HEK293 (cell line): Measurements from ENCODE around the gene NECAB3.
"Not testable (repeated sequence)": the region's sequence is repeated elsewhere in the genome, so short reads cannot be mapped to it uniquely, and the experiment has no call there.

Experiments
- CTCF ChIA-PET: fragments of 350-600 bp; formaldehyde crosslinking; extraction: SDS; loops from one replicate; lab custom pipeline; 2021; ENCODE audit warnings: antibody characterized with exemption; lab: Yijun Ruan, JAX
- POLR2A ChIA-PET: fragments of 300-600 bp; formaldehyde crosslinking; extraction: SDS; loops from one replicate; lab custom pipeline; 2020; ENCODE audit warnings: antibody characterized with exemption, inconsistent platforms; lab: Yijun Ruan, JAX
- H3K27ac ChIP-seq: fragments of 200-500 bp; sonication (Bioruptor generic); 2 replicates; pipeline ENCODE4 v1.5.1; 2014; ENCODE audit warnings: low read depth, low read length, control low read depth, inconsistent platforms; ENCODE audit errors: extremely low read depth
- H3K36me3 ChIP-seq, 2 experiments: fragments of 200-500 bp in 1 of 2; sonication (Bioruptor generic) in 1 of 2; 1 replicate in 1 of 2; 2 replicates in 1 of 2; pipeline ENCODE4 v1.5.1; 2014 to 2017; ENCODE audit warnings: inconsistent platforms in 2 of 2, low read length in 2 of 2; ENCODE audit not compliant: control insufficient read depth in 2 of 2, insufficient read depth in 1 of 2
- H3K4me1 ChIP-seq: fragments of 200-500 bp; sonication (Bioruptor generic); 2 replicates; pipeline ENCODE4 v1.5.1; 2014; ENCODE audit warnings: mild to moderate bottlenecking, low read length, inconsistent platforms; ENCODE audit not compliant: control insufficient read depth, insufficient read depth
- H3K4me3 ChIP-seq: 2 replicates; pipeline ENCODE4 v1.5.1; 2011; ENCODE audit warnings: low read depth, mild to moderate bottlenecking, control low read depth, low read length, moderate library complexity
- H3K9me3 ChIP-seq: fragments of 200-500 bp; sonication (Bioruptor generic); 2 replicates; pipeline ENCODE4 v1.5.1; 2014; ENCODE audit warnings: low read depth, low read length, inconsistent platforms; ENCODE audit not compliant: control insufficient read depth, insufficient read depth
- KLF10 ChIP-seq: fragments of 450-650 bp; IDR thresholded peaks from 2 replicates; pipeline ENCODE4 v1.5.1; 2018; ENCODE audit warnings: missing biosample characterization, mild to moderate bottlenecking, missing genetic modification characterization
- SCRT1 ChIP-seq: fragments of 450-650 bp; formaldehyde crosslinking; IDR thresholded peaks from 2 replicates; pipeline ENCODE4 v1.5.1; 2016; ENCODE audit warnings: missing biosample characterization, missing genetic modification characterization, borderline replicate concordance
- SCRT2 ChIP-seq: fragments of 450-650 bp; formaldehyde crosslinking; IDR thresholded peaks from 2 replicates; pipeline ENCODE4 v1.5.1; 2016; ENCODE audit warnings: missing biosample characterization, missing genetic modification characterization
- ZNF596 ChIP-seq: fragments of 450-650 bp; IDR thresholded peaks from 2 replicates; pipeline ENCODE4 v1.5.0; 2018; ENCODE audit warnings: missing biosample characterization, mild to moderate bottlenecking, missing genetic modification characterization, moderate library complexity
- ZNF837 ChIP-seq: fragments of 450-650 bp; formaldehyde crosslinking; IDR thresholded peaks from 2 replicates; pipeline ENCODE4 v1.5.1; 2016; ENCODE audit warnings: missing biosample characterization, missing genetic modification characterization
- TF ChIP-seq, protein P1 (sequence below): fragments of 450-650 bp; formaldehyde crosslinking; IDR thresholded peaks from 2 replicates; pipeline ENCODE4 v1.5.1; 2016; ENCODE audit warnings: missing biosample characterization, missing genetic modification characterization
- TF ChIP-seq, protein P2 (sequence below): fragments of 450-650 bp; formaldehyde crosslinking; IDR thresholded peaks from 2 replicates; pipeline ENCODE4 v1.5.1; 2016; ENCODE audit warnings: missing biosample characterization, missing genetic modification characterization
- TF ChIP-seq, protein P3 (sequence below): fragments of 450-650 bp; formaldehyde crosslinking; IDR thresholded peaks from 2 replicates; pipeline ENCODE4 v1.5.1; 2016; ENCODE audit warnings: missing biosample characterization, missing genetic modification characterization

Gene NECAB3

DNA sequence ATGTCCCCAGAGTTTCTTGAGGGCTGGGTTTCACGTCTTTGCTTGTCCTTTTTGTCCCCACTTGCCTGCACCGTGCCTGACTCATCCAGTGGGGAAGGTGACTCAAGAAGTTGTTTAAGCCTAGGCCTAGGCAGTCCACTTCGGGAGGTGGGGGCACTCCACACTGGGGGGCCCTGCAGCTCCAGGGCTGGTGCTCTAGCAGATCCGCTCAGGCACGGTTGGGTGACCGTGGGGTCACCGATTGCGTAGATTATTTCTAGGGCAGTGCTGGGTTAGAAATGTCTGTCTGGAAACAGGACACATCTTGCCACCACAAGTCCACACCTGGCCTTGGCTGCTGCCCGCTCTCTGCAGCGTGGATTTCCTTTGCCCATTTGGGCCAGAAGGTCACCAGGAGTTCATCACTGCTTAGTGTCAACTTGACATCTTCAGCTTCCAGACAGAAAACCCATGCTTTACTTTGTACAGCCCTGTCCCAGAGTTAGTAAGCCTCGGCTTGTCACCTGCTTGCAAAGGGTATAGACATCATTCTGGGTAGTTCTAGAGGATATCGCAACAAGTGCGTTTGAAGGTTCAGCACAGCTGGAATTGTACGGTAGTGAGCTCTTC, 25.7 kb downstream of the NECAB3 start:
- CTCF ChIA-PET: interaction anchor here (0.6 to 1.3 kb wide), 3 partner anchors 16 to 471 kb away, joined by 3 to 6 read pairs (median 3); no protein-coding TSS in a partner anchor
- TF ChIP-seq SCRT2 (tag by site-specific recombination) (0 out of 2 replicates have a peak, but pooled peaks have one; percentile 7), ZNF596 (tag by site-specific recombination) (no peak), KLF10 (no peak)
- TF ChIP-seq, protein P1, sequence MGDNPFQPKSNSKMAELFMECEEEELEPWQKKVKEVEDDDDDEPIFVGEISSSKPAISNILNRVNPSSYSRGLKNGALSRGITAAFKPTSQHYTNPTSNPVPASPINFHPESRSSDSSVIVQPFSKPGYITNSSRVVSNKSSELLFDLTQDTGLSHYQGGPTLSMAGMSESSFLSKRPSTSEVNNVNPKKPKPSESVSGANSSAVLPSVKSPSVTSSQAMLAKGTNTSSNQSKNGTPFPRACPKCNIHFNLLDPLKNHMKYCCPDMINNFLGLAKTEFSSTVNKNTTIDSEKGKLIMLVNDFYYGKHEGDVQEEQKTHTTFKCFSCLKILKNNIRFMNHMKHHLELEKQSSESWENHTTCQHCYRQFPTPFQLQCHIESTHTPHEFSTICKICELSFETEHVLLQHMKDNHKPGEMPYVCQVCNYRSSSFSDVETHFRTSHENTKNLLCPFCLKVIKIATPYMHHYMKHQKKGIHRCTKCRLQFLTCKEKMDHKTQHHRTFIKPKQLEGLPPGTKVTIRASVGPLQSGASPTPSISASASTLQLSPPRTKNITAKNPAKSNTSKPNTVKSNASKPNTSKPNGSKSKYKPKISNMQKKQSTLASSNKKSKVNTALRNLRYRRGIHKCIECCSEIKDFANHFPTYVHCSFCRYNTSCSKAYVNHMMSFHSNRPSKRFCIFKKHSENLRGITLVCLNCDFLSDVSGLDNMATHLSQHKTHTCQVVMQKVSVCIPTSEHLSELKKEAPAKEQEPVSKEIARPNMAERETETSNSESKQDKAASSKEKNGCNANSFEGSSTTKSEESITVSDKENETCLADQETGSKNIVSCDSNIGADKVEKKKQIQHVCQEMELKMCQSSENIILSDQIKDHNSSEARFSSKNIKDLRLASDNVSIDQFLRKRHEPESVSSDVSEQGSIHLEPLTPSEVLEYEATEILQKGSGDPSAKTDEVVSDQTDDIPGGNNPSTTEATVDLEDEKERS: no peak
- TF ChIP-seq, protein P2, sequence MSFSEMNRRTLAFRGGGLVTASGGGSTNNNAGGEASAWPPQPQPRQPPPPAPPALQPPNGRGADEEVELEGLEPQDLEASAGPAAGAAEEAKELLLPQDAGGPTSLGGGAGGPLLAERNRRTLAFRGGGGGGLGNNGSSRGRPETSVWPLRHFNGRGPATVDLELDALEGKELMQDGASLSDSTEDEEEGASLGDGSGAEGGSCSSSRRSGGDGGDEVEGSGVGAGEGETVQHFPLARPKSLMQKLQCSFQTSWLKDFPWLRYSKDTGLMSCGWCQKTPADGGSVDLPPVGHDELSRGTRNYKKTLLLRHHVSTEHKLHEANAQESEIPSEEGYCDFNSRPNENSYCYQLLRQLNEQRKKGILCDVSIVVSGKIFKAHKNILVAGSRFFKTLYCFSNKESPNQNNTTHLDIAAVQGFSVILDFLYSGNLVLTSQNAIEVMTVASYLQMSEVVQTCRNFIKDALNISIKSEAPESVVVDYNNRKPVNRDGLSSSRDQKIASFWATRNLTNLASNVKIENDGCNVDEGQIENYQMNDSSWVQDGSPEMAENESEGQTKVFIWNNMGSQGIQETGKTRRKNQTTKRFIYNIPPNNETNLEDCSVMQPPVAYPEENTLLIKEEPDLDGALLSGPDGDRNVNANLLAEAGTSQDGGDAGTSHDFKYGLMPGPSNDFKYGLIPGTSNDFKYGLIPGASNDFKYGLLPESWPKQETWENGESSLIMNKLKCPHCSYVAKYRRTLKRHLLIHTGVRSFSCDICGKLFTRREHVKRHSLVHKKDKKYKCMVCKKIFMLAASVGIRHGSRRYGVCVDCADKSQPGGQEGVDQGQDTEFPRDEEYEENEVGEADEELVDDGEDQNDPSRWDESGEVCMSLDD (tag by site-specific recombination): no peak
- Histone ChIP-seq H3K4me3 (no peak overlapping the region), H3K27ac (no peak overlapping the region), H3K9me3 (no peaks in the 10 kb centered on the region), H3K4me1 (no peaks in the 10 kb centered on the region), H3K36me3 (peaks cover 3 to 23% of the 10 kb centered on the region in 2 experiments; a peak in 2 of 3 replicates)
- POLR2A ChIA-PET: interaction anchor here (0.6 to 2.9 kb wide), 2 partner anchors 15 to 168 kb away, joined by 3 to 7 read pairs; no protein-coding TSS in a partner anchor

DNA sequence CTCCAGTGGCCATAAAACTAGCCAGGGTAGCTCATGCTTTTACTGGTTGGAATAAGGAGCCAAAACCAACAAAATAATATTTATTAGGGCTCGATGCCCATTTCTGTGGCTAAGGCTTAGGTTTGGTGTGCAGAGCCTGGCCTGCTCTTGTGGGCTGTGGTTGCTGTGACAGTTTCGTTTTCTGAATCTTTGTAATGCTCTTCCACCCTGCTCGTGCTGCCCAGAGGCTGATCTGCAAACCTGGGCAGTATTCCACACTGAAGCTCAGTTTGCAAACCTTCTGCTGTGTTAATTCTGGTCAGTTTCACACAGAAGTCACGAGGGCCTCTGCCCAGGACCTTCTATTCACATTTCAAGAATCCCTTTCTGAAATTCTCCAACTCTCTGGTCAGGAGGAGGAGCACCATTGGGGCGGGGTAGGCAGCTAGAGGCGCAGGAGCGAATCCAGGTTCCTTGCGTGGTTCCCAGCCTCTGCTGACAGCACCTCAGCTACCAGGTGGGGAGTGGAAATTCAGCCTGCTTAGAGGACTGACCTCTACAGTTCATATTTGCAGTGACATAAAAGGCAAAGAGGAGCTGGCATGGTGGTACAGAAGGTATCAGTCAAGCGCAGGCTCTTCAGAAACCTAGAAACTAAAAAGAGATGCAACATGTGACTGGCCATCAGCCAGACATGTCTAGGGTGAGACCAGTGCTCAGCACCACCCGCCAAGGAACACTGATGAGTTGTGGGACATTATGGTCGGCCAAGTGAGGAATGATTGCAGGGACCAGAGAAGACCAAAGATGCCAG, 26.4 kb downstream of the NECAB3 start:
- H3K27ac ChIP-seq: no peak overlapping the region

DNA sequence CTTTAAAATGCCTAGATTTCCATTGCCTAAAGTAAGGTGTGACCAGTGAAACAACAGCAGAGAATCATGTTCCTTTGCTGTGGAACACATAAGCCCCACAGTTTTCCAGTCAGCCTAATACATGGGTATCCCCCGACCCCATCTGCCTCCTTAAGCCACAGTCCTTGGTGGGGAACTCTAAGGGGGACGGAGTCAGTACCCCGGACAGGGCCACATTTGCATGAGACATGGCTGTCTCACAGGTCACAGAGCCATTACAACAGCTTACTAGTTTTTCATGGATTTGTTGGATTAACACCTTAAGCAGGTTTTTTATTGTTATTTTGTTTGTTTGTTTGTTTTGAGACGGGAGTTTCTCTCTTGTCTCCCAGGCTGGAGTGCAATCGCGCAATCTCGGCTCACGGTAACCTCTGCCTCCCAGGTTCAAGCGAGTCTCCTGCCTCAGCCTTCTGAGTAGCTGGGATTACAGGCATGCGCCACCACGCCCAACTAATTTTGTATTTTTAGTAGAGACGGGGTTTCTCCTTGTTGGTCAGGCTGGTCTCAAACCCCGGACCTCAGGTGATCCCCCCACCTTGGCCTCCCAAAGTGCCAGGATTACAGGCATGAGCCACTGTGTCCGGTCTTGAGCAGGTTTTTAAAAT, 27.1 kb downstream of the NECAB3 start:
- H3K9me3 ChIP-seq, POLR2A ChIA-PET, H3K4me1 ChIP-seq, H3K4me3 ChIP-seq, H3K27ac ChIP-seq: not testable (repeated sequence)
- TF ChIP-seq, protein P3, sequence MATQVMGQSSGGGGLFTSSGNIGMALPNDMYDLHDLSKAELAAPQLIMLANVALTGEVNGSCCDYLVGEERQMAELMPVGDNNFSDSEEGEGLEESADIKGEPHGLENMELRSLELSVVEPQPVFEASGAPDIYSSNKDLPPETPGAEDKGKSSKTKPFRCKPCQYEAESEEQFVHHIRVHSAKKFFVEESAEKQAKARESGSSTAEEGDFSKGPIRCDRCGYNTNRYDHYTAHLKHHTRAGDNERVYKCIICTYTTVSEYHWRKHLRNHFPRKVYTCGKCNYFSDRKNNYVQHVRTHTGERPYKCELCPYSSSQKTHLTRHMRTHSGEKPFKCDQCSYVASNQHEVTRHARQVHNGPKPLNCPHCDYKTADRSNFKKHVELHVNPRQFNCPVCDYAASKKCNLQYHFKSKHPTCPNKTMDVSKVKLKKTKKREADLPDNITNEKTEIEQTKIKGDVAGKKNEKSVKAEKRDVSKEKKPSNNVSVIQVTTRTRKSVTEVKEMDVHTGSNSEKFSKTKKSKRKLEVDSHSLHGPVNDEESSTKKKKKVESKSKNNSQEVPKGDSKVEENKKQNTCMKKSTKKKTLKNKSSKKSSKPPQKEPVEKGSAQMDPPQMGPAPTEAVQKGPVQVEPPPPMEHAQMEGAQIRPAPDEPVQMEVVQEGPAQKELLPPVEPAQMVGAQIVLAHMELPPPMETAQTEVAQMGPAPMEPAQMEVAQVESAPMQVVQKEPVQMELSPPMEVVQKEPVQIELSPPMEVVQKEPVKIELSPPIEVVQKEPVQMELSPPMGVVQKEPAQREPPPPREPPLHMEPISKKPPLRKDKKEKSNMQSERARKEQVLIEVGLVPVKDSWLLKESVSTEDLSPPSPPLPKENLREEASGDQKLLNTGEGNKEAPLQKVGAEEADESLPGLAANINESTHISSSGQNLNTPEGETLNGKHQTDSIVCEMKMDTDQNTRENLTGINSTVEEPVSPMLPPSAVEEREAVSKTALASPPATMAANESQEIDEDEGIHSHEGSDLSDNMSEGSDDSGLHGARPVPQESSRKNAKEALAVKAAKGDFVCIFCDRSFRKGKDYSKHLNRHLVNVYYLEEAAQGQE (tag by site-specific recombination): peak; percentile 96
- CTCF ChIA-PET: interaction anchor here (0.7 kb wide), 1 partner anchor 936 kb away, joined by 3 read pairs; no protein-coding TSS in a partner anchor
- H3K36me3 ChIP-seq: peaks cover 3 to 29% of the 10 kb centered on the region in 2 experiments; a peak in 2 of 3 replicates

More for the DNA sequence above, 26.4 kb downstream of the NECAB3 start:
- no peak overlapping the region for H3K4me3 ChIP-seq
- H3K9me3 ChIP-seq: no peaks in the 10 kb centered on the region
- H3K4me1 ChIP-seq: no peaks in the 10 kb centered on the region
- CTCF ChIA-PET: interaction anchor here (0.6 to 1.3 kb wide), 3 partner anchors 187 to 937 kb away, joined by 3 read pairs; no protein-coding TSS in a partner anchor
- peaks cover 3 to 26% of the 10 kb centered on the region in 2 experiments; a peak in 2 of 3 replicates for H3K36me3 ChIP-seq
- POLR2A ChIA-PET: interaction anchor here (0.6 kb wide), 1 partner anchor 167 kb away, joined by 3 read pairs; no protein-coding TSS in a partner anchor
- TF ChIP-seq ZNF837 (no peak), SCRT2 (tag by site-specific recombination) (peak; percentile 83), SCRT1 (tag by site-specific recombination) (0 out of 2 replicates have a peak, but pooled peaks have one; percentile 36)
